Measurements from ENCODE around the gene NPW.
A peak's percentile ranks its signal among the peaks of the same experiment; 100 is the strongest.

Gene NPW

DNA sequence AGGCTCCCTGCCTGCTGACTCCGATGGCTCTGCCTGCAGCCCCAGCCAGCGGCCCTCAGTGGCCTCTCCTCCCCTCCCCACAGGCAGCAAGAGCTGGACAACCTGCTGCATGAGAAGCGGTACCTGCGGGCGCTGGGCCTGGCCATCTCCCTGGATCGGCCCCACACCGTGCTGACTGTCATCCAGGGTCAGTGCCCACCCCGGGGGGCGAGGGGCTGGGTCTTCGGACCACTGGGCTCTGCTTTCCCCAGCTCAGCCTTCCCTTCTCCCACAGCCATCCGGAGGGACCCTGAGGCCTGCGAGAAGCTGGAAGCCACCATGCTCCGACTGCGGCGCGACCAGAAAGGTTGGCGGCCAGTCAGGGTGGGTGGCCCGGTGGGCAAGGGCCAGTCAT, 41.7 kb upstream of the NPW start:
- TF ChIP-seq Cebpa-rat (IDR thresholded peaks at IDR 0.05): no peak
- Histone ChIP-seq H3K4me3 (no peak overlapping the region), H3K9me3 (no peaks in the 10 kb centered on the region), H3K4me2 (no peak overlapping the region), H3K27me3 (peaks cover 54% of the 10 kb centered on the region), H4K20me1 (peaks cover 87% of the 10 kb centered on the region), H3K4me1 (peaks cover 27% of the 10 kb centered on the region), H3K36me3 (peaks cover 63% of the 10 kb centered on the region), H3K9ac (no peak overlapping the region), H3K27ac (no peak overlapping the region)

DNA sequence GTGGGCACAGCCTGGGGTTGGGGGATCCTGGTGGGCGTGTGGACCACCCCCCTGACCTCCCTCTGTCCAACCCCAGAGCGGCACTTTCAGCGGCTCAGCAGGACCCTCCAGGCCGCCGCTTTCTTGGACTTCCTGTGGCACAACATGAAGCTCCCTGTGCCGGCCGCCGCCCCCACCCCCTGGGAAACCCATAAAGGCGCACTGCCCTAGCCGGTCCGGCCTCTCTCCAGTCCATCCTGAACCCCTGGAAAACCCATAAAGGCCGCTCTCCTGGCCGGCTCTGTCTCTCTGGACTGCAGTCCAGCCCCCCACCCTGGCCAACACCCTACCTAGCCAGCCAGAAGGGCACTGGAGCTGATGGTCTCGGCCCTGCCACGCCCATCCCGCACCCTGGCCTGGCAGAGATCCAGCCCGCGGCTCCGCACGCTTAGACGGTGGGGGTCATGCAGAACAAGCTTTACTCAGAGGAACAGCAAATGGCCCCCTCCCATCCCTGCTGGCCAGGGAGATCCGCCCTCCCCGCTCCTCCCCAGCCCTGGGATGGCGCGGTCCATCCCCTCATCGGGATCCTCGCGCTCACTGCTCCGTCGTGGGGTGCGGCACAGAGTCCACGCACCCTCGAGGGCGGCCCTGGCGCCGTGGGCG, 41.0 kb upstream of the NPW start:
- H3K27me3 ChIP-seq: peaks cover 61% of the 10 kb centered on the region
- no peak overlapping the region for H3K27ac ChIP-seq
- H3K36me3 ChIP-seq: peaks cover 61% of the 10 kb centered on the region
- no peak overlapping the region for H3K4me2 ChIP-seq
- peaks cover 80% of the 10 kb centered on the region for H4K20me1 ChIP-seq
- no peak overlapping the region for H3K4me3 ChIP-seq
- no peak overlapping the region for H3K9ac ChIP-seq
- H3K9me3 ChIP-seq: no peaks in the 10 kb centered on the region
- no peak for TF ChIP-seq Cebpa-rat (IDR thresholded peaks at IDR 0.05)
- H3K4me1 ChIP-seq: peaks cover 26% of the 10 kb centered on the region

DNA sequence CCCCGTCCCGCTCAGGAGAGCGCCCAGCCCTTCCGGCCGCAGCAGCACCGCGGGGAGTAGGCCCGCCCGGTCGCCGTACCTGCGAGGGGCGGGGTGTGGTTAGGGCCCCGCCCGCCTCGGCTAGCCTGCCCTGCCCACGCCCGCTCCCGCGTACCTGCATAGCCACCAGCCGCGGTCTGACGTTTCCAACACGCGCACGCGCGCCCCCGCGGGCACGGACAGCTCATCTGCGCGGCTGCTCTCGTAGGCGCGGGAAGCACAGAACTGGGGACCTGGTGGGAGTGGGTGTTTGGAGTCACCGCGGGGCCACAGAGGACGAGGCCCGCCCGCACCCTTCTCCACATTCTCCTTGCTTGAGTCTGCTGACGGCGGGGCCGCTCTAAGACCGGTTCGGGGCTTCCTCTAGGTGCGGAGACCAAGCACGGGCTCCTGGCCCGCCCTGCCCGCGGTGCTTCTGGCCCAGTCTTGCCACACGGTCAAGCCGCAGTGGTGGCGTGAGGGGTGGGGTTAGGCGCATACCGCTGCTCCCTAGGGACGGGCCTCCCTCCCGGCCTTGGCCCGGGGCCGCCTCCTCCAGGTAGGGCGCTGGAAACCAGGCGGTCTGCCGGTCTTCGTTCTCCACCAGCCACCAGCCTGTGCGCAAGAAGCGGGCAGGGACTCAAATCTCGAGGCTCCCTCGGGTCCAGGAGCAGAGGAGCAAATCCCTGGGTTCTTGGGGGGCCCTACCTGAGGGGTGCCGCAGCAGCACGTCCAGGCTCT, 40.1 kb upstream of the NPW start:
- Histone ChIP-seq H4K20me1 (peaks cover 71% of the 10 kb centered on the region), H3K36me3 (peaks cover 53% of the 10 kb centered on the region), H3K4me2 (no peak overlapping the region; the same call in 1 of the 2 replicates), H3K9me3 (no peaks in the 10 kb centered on the region), H3K4me3 (no peak overlapping the region), H3K27ac (no peak overlapping the region), H3K27me3 (peaks cover 68% of the 10 kb centered on the region), H3K9ac (no peak overlapping the region), H3K4me1 (peaks cover 24% of the 10 kb centered on the region)
- no peak for TF ChIP-seq Cebpa-rat (IDR thresholded peaks at IDR 0.05)

DNA sequence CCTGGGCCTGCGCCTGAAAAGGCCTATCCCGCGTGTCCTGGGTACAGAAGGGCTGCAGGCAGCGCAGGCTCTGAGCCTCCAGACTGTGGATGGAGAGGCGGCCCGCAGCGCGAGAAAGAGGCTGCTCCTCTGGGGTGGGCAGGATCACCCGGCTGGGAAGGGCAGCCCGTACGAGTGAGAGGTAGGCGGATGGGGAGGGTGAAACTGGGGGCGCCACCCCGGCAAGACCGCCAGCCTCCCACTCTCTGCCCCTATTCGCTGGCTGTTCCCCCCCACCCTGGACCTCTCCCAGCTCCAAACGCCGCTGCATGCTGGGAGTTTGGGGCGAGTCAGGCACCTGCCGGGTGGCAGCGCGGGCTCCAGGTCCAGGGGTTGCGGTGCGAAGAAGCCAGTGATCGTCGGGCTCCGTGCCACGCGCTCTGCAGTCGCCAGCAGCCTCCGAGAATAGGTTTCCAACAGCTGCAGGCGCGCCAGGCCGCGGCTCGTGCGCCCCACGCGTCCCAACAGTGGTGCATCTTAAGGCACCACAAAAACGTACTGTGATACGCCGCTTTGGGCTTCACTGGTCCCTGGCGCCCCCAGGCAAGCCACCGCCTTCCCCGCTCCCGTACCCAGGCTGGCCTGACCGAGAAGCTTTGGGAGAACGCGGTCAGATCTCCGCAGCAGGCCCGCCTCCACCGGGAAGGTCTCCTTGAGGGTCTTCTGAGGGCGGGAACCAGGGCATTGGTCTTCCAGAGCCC, 39.4 kb upstream of the NPW start:
- H3K27ac ChIP-seq: no peak overlapping the region
- no peak overlapping the region for H3K9ac ChIP-seq
- H3K9me3 ChIP-seq: no peaks in the 10 kb centered on the region
- H3K4me1 ChIP-seq: peaks cover 32% of the 10 kb centered on the region
- H3K36me3 ChIP-seq: peaks cover 45% of the 10 kb centered on the region
- no peak overlapping the region; the same call in 1 of the 2 replicates for H3K4me2 ChIP-seq
- TF ChIP-seq Cebpa-rat (IDR thresholded peaks at IDR 0.05): no peak
- H3K4me3 ChIP-seq: no peak overlapping the region
- peaks cover 68% of the 10 kb centered on the region for H4K20me1 ChIP-seq
- peaks cover 68% of the 10 kb centered on the region for H3K27me3 ChIP-seq

DNA sequence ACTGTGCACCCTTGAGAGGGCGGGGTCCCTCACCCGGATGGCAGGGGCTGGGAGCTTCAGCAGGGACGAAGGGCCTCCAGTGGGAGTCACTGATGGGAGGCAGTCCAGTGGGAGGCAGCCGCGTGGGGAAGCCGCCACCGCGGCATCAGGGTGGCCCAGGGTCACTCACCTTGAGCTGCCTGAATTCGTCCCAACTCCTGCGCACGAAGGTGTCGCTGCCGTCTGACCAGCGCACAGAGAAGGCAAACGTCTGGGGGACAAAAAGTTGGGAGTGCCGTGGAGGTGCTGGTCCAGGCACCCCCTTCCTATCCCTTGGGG, 38.9 kb upstream of the NPW start:
- H3K9ac ChIP-seq: no peak overlapping the region
- peaks cover 37% of the 10 kb centered on the region for H3K4me1 ChIP-seq
- no peak overlapping the region; the same call in 1 of the 2 replicates for H3K4me2 ChIP-seq
- TF ChIP-seq Cebpa-rat (IDR thresholded peaks at IDR 0.05): no peak
- H4K20me1 ChIP-seq: peaks cover 68% of the 10 kb centered on the region
- no peaks in the 10 kb centered on the region for H3K9me3 ChIP-seq
- H3K27me3 ChIP-seq: peaks cover 68% of the 10 kb centered on the region
- H3K27ac ChIP-seq: no peak overlapping the region
- no peak overlapping the region for H3K4me3 ChIP-seq
- peaks cover 45% of the 10 kb centered on the region for H3K36me3 ChIP-seq

DNA sequence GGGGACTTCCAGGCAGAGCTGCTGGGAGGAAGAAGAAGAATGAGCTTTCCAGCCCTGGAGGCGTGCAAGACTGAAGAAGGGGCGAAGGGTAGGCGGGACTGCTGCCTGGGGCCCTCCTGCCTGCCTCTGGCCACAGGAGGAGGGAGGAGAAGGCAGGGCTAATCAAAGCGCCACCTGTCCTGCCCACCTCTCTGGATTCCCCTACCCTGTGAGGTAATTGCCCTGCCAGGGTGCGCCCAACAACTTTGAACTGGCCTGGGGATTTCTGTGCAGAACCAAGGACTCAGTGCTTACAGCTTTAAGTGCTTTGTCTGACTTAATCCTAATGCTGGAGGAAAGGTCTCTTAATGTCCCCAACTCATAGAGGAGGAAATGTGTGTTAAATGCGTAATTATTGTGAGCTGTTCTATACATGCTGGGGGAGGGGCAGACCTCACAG, 38.2 kb upstream of the NPW start, which contains the start of gene NOXO1:
NOXO1 (minus strand) TSS at position 72 of the 439 bp plus-strand sequence. CDS start 290 bp downstream, outside the sequence.
- H3K4me1 ChIP-seq: peaks cover 42% of the 10 kb centered on the region
- H3K9me3 ChIP-seq: no peaks in the 10 kb centered on the region
- no peak for TF ChIP-seq Cebpa-rat (IDR thresholded peaks at IDR 0.05)
- no peak within 1 kb of the TSS for H3K9ac ChIP-seq
- H3K4me3 ChIP-seq: no peak within 1 kb of the TSS
- H4K20me1 ChIP-seq: peaks cover 65% of the 10 kb centered on the region
- no peak within 1 kb of the TSS for H3K27ac ChIP-seq
- no peak within 1 kb of the TSS; the same call in 1 of the 2 replicates for H3K4me2 ChIP-seq
- peaks cover 45% of the 10 kb centered on the region for H3K36me3 ChIP-seq
- H3K27me3 ChIP-seq: peaks cover 68% of the 10 kb centered on the region

DNA sequence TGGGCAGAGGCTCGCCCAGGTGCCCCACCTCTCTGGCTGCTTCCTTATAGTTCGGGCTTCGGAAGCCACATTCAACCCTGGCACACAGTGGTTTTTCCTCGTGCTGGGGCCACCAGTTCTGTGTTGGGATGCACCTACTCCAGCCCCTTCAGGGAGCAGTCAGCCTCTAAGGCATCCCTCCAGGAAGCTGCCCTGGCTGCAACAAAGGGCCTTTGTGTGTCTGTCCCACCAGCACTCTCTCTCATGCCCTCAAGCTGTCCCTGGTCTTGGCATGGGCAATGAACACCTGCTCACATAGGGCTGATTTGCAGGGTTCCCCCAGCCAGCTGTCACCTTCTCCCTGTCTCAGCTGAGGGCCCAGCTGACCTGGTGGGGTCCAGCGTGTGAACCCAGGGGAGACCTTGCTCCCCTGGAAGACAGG, 37.6 kb upstream of the NPW start:
- no peak overlapping the region for H3K4me3 ChIP-seq
- H3K27me3 ChIP-seq: peaks cover 68% of the 10 kb centered on the region
- no peaks in the 10 kb centered on the region for H3K9me3 ChIP-seq
- no peak for TF ChIP-seq Cebpa-rat (IDR thresholded peaks at IDR 0.05)
- H3K27ac ChIP-seq: no peak overlapping the region
- H3K4me1 ChIP-seq: peaks cover 42% of the 10 kb centered on the region
- H3K9ac ChIP-seq: no peak overlapping the region
- H3K36me3 ChIP-seq: peaks cover 45% of the 10 kb centered on the region
- H3K4me2 ChIP-seq: no peak overlapping the region
- H4K20me1 ChIP-seq: peaks cover 66% of the 10 kb centered on the region

DNA sequence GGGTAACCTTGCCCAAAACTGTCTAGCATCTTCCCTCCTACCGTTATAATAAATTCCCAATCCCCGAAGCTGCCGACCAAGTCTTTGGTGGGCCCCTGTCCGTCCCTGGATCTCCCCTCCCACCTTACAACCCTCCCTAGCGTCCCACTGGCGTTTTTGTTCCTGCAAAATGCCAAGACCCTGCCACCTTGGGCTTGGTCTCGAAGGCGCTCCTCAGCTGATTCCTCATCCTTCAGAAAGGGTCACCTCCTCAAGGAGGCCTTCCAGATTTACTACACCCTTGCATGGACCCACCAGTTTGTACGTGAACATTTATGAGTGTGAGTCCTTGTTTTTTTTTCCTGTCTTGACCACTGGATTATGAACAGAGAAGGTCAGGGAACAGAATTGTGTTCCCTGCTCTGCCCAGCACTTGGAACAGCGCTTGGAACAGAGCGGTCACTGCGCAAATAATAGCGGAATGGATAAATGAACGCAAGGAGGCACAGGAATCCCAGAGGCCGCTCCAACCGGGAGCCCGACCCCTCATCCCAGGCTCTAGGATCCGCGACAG, 36.5 kb upstream of the NPW start:
- H4K20me1 ChIP-seq: peaks cover 62% of the 10 kb centered on the region
- peaks cover 65% of the 10 kb centered on the region for H3K27me3 ChIP-seq
- peak overlapping the region; percentile 96 for H3K4me2 ChIP-seq
- H3K9me3 ChIP-seq: no peaks in the 10 kb centered on the region
- H3K4me1 ChIP-seq: peaks cover 42% of the 10 kb centered on the region
- H3K36me3 ChIP-seq: peaks cover 38% of the 10 kb centered on the region
- no peak overlapping the region for H3K27ac ChIP-seq
- H3K9ac ChIP-seq: peak overlapping the region; percentile 92
- H3K4me3 ChIP-seq: peak overlapping the region; percentile 88
- TF ChIP-seq Cebpa-rat (IDR thresholded peaks at IDR 0.05): no peak

DNA sequence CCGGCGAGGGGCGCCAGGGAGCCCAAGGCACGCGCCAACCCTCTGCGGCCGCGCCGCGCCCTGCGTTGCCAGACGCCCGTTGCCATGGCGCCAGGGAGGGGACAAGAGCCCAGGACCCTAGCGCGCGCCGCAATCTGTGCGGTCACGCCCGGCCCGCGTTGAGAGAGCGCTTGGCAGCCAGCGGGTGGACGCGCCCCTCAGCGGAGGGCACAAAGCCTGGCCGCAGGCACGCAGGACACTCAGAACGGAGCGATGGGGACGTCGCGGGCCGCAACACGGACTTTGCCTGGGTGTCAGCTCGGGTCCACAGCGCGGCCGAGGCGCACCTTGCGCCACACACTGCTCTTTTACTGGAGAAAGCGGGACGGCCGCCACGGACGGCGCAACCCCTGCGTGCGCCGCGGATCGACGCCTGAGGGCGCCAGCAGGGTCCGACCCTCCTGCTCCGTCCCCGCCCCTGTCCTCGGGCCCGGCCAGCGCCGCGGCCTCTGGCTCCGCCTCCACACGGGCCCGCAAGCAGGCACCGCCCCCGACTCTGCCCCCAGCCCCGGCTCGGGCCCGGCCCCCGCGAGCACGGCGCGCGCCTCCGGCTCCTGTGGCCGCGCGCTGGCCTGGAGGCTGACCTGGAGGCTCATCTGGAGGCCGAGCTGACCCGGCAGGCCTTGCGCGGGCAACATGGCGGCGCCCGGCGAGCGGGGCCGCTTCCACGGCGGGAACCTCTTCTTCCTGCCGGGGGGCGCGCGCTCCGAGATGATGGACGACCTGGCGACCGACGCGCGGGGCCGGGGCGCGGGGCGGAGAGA, 35.8 kb upstream of the NPW start, which contains the start of gene GFER:
GFER (plus strand) TSS at position 650 of the 803 bp plus-strand sequence; CDS start at position 676, 26 bp downstream.
- peaks cover 65% of the 10 kb centered on the region for H3K27me3 ChIP-seq
- TF ChIP-seq Cebpa-rat (IDR thresholded peaks at IDR 0.05): no peak
- peaks cover 58% of the 10 kb centered on the region for H4K20me1 ChIP-seq
- peak within 1 kb of the TSS; percentile 88 for H3K4me3 ChIP-seq
- H3K9me3 ChIP-seq: no peaks in the 10 kb centered on the region
- H3K36me3 ChIP-seq: peaks cover 32% of the 10 kb centered on the region
- peaks cover 42% of the 10 kb centered on the region for H3K4me1 ChIP-seq
- peak within 1 kb of the TSS; percentile 84 for H3K27ac ChIP-seq
- H3K4me2 ChIP-seq: peak within 1 kb of the TSS; percentile 96
- H3K9ac ChIP-seq: peak within 1 kb of the TSS; percentile 92
